HG02981 (cell line): ENCODE data around the gene TEX30.

Experiments
- ATAC-seq: cut with Tn5 transposase; IDR thresholded peaks from one replicate; pipeline ENCODE4 v1.9.1; 2021; ENCODE audit warnings: mild to moderate bottlenecking, moderate library complexity; ENCODE audit not compliant: unreplicated experiment

Gene TEX30

GRCh38 chr13:102779436-102780159, 6.0 kb upstream of the TEX30 start:
- ATAC-seq: peak; percentile 48

DNA sequence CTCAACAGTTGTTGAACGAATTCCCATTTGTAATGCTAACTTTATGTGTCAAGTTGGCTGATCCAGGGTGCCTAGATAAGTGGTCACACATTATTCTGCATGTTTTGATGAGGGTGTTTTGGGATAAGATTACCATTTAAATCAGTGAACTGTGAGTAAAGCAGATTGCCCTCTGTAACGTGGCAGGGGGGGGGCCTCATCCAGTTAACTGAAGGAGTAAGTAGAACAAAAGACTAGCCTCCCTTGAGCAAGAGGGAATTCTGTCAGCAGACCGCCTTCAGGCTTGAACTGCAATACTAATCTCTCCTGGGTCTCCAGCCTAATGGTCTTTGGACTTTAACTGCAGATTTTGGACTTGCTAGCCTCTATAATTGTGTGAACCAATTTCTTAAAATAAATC, 4.2 kb upstream of the TEX30 start:
- no peak for ATAC-seq

DNA sequence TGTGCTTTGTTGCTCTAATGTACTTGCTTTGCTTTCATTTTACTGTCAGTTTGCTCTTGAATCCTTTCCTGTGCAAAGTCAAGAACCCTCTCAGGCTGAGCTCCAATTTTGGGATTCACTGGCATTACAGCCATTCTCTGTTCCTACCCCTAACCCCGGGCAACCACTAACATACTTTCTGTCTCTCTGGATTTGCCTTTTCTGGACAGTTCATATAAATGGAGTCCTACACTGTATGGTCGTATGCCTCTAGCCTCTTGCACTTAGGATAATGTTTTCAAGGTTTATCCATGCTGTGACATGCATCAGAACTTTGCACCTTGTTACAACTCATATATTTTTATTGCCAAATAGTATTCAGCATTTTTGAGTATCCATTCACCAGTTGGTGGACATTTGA, 2.7 kb upstream of the TEX30 start:
- ATAC-seq: no peak

- ATAC-seq: no peak
These were observed 1.3 kb upstream of the TEX30 start for GRCh38 chr13:102774591-102775520.

- no peak for ATAC-seq
These were observed 605 bp upstream of the TEX30 start for GRCh38 chr13:102774214-102774568.

DNA sequence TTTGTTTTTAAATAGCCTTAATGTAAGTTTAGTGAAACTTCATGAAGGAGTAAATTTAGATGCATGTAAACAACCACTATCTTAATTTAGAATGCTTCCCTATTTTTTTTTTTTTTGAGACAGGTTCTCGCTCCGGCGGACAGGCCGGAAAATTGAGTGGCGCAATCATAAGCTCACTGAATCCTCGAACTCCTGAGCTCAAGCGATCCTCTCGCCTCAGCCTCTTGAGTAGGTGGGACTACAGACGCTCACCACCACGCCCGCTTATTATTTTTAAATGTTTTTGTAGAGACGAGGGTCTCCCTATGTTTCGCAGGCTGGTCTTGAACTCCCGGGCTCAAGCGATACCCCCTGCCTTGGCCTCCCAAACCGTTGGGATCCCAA, 1.6 kb downstream of the TEX30 start:
- no peak for ATAC-seq

DNA sequence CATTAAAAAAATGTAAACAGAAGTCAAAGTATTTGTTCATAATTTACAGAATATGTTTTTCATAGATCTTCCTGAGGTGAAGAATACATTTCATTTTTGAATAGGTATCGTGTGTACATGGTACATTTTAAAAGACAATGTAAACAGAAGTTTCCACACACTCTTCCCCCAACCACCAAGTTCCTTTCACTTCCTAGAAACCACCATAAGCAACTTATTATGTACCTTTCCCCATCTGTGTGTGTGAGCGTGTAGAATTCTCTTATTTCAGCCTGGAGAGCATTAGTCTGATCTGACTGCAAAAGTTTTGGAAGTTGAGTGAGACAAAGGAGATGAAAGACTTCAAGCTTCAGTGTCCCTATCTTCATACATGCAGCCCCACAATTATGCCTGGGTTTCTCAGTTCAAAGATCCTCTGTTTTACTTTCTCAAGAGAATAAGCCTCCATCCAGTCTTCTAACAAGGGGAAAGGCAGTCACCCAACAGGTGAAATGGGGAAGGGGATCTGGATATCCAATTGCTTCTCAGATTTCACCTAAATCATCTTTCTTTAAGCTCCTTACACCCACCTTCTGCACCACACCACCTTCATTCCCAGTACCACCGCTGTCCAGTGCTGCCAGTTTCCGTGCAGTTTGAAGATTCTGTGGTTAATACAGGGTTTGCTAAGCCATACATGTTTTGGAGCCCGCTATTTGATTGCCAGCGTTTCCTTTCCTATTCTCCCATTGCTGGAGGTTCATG, 2.1 kb downstream of the TEX30 start:
- ATAC-seq: no peak

- ATAC-seq: no peak
These were observed 3.2 kb downstream of the TEX30 start for GRCh38 chr13:102770435-102770834.

DNA sequence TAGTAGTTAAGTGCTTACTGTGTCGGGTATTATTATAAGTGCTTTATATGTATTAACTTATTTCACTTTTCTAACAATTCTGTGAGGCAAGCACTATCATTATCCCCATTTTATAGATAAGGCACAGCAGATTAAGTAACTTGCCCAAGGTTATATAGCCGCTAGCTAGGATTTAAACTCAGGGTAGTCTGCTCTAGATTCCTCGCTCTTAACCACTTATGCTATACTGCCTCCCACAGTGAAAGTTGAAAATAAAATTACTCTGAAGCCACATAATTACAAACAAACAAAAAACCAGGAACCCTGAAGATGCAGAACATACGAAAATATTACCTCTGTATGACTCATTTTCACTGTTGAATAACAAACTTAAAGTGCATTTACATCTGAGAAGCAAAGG, 3.9 kb downstream of the TEX30 start:
- ATAC-seq: no peak

DNA sequence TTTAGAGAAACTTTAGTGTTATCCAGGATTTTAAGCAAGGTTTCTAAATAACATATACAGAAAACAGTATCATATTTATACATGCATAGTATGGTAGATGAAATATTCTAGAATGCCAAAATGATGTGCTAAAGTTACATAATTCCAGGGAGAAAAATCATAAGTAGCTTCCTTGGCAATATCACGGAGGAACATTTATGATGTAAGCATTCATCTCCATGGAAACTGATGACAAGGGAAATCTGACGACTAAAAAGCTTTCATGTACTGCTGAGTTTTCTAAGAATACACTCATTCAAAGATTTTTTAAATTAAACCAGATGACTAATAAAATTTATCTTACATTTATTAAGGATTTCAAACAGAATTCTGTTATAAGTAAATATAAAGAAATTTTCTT, 4.7 kb downstream of the TEX30 start:
- ATAC-seq: no peak

GRCh38 chr13:102763741-102764140, 9.8 kb downstream of the TEX30 start:
- no peak for ATAC-seq

- ATAC-seq: no peak
These were observed 12.5 kb downstream of the TEX30 start for GRCh38 chr13:102761071-102761470.

DNA sequence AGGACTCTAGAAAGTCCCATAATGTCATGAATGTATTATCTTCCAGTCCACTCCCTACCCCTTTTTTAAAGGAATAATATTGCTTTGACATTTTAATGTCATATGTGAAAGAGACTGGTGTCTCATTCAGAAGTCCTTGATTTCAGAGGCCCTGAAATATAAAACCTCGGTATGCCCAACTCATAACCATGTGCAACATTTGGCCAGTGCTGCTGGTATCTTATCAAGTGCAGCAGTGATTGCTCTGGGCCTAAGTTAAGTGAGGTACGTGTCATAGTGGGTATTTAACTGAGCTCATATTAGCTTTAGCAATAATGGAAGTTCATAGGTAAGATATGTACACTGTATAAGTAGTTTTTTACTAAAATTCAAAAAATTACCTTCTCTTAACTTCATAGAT, 14.7 kb downstream of the TEX30 start:
- no peak for ATAC-seq

DNA sequence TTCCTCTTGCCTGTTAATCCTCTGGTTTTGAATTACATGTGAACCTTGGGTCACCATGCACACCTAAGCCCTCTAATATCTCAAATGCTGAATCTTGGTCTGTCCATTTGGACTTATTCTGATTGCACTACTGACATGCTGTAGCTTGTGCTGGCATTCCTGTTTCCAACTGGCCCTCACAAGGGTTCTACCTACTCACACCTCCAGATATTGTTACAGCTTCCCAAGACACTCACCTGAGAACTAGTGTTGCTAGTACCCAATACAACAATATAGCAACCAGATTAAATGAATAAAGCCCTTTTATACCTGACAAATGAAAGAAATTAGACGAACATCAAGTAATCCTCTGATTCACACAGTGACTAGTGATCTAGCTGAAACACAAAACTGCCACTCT, 16.6 kb downstream of the TEX30 start:
- no peak for ATAC-seq

GRCh38 chr13:102751886-102752285, 21.7 kb downstream of the TEX30 start:
- ATAC-seq: no peak

- no peak for ATAC-seq
These were observed 31.1 kb downstream of the TEX30 start for GRCh38 chr13:102742506-102742905.

GRCh38 chr13:102742101-102742500, 31.5 kb downstream of the TEX30 start:
- no peak for ATAC-seq

DNA sequence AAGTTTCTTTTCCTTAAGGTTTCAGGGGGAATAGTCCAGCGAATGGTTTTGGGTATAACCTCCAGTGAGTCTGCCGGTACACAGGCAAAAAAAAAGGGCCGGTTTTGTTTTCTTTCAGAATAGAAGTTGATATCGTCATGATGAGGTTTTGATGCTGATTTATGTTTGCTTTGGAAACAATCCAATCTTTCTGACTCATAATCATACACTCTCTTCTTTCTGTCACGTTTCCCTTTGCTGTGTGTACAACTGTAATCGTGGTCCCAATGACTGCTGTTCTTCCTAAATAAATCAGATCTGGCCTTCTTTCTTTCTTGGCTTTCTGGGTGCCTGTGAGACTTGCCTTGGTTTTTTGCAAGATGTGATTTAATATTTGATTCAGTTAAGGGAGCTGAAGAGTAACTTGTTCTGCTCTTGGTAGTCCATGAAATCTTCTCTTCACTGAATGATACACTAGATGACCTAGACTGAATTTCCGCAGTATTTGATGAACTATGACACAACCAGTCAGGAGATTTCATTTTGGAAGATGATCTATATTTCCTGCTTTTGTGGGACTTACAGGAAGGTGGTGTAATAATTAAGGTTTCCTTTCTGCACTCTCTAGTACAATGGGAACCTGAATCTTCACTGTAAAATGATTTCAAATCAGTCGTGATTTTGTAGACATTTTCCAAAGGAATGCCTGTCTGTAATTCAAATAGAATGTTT, 43.9 kb downstream of the TEX30 start:
- ATAC-seq: no peak

DNA sequence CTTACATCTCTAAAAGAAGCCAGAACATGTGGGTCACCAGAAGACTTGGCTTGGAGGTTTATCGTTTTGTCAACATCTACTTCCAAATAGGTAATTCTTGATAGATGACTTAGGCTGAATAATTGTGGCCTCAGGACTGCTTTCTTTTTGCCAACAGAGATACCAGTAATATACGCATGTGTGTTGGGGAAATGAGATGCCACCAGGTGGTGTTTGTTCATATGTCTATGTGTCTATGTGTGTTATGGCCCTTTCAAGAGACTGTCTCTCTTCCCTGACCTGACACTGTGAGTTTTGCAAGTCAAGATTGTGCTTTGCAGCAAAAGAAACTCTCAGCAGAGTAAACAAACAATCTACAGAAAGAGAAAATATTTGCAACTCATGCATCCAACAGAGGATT, 47.2 kb downstream of the TEX30 start:
- ATAC-seq: no peak

DNA sequence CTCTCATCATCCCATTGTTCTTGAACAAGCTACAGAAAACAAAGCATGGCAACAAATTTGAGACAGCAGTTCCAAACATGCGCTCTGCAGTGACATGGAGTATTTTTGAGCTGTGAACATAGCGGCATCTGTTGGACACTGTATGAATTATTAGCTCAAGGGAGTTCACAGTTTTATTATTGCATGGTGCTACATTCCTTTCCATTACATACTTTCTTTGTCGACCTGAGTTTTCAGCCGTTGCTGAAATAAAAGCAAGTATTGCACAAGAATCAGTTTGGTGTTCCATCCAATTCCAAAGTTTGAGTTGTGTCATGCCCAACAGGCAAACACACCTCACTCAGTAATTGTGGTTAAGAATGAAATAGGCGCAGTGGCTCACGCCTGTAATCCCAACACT, 48.7 kb downstream of the TEX30 start:
- ATAC-seq: no peak

GRCh38 chr13:102721800-102722231, 51.8 kb downstream of the TEX30 start:
- no peak for ATAC-seq
